Neural cell (in vitro differentiated cells): ENCODE data around the gene DIPK1C.

ENCODE experiments used
- CTCF ChIP-seq: fragments of 450-650 bp; IDR thresholded peaks from 2 replicates; pipeline ENCODE4 v1.5.1; 2014; ENCODE audit warnings: antibody characterized with exemption, mild to moderate bottlenecking, moderate library complexity; ENCODE audit not compliant: poor library complexity, severe bottlenecking
- EP300 ChIP-seq: fragments of 450-650 bp; conservative IDR thresholded peaks from 2 replicates; pipeline ENCODE4 v1.6.1; 2014; ENCODE audit warnings: antibody characterized with exemption, mild to moderate bottlenecking, moderate library complexity; ENCODE audit not compliant: poor library complexity, severe bottlenecking
- EZH2 ChIP-seq: fragments of 200-600, 300-800 bp; shearing (Covaris generic), sonication (generic); IDR thresholded peaks from 2 replicates; pipeline ENCODE4 v1.6.1; 2014; ENCODE audit warnings: antibody characterized with exemption, low read length, borderline replicate concordance, mild to moderate bottlenecking; ENCODE audit not compliant: insufficient read depth, poor library complexity, severe bottlenecking
- SMC3 ChIP-seq: fragments of 450-650 bp; conservative IDR thresholded peaks from 2 replicates; pipeline ENCODE4 v1.6.1; 2014; ENCODE audit warnings: antibody characterized with exemption, mild to moderate bottlenecking, moderate library complexity; ENCODE audit not compliant: poor library complexity

- TF ChIP-seq EZH2 = no peak
- no peak for TF ChIP-seq CTCF
- TF ChIP-seq EP300 = no peak
- TF ChIP-seq SMC3 = no peak
Observed at GRCh38 chr18:74412116-74412880, 44.8 kb downstream of the DIPK1C start.
